Measurements from ENCODE around the gene TTL.
A peak's percentile ranks its signal among the peaks of the same experiment; 100 is the strongest.

Gene TTL

DNA sequence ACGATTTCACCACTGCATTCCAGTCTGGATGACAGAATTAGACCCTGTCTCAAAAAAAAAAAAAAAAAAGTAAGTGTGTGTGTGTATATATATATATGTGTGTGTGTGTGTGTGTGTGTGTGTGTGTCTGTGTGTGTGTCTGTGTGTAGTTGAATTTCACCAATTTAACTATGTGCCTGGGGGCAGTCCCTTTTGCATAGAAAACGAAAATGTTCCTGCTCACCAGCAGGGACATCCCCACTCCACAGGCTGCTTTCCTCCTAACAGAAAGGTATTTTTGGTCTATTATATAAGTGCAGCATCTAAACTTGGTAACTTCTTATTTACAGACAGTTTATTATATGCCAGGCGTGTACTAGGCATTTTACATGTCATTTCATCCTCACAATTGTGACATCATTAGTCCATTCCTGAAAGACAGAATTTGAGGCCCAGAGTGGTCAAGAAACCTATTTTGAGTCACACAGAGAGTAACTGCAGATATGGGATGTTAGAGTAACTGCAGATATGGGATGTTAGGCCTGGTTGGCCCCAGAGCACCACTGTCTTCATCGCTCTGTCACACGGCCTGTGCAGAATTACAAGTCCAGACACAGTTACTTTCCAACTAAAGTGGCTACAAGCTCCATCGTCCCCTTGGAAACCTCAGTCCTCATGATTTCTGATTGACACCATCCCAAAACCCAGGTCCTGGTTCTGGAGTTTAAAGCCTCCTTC lies 9.3 kb upstream of the TTL start:
- TF ChIP-seq, protein P1, sequence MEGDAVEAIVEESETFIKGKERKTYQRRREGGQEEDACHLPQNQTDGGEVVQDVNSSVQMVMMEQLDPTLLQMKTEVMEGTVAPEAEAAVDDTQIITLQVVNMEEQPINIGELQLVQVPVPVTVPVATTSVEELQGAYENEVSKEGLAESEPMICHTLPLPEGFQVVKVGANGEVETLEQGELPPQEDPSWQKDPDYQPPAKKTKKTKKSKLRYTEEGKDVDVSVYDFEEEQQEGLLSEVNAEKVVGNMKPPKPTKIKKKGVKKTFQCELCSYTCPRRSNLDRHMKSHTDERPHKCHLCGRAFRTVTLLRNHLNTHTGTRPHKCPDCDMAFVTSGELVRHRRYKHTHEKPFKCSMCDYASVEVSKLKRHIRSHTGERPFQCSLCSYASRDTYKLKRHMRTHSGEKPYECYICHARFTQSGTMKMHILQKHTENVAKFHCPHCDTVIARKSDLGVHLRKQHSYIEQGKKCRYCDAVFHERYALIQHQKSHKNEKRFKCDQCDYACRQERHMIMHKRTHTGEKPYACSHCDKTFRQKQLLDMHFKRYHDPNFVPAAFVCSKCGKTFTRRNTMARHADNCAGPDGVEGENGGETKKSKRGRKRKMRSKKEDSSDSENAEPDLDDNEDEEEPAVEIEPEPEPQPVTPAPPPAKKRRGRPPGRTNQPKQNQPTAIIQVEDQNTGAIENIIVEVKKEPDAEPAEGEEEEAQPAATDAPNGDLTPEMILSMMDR (IDR thresholded peaks at IDR 0.05; ENCODE audit: borderline replicate concordance, control extremely low read depth, extremely low read depth, insufficient read depth, missing control alignments), result no peak
- in situ Hi-C loops (cut with MboI; ENCODE audit: low sequenced_read_pairs, unreplicated experiment), result no loop called here
- DNase-seq (ENCODE audit: low spot score), result peak; percentile 49

- DNase-seq (ENCODE audit: low spot score), result no peak
- TF ChIP-seq, protein P1 (IDR thresholded peaks at IDR 0.05; ENCODE audit: borderline replicate concordance, control extremely low read depth, extremely low read depth, insufficient read depth, missing control alignments), result no peak
- in situ Hi-C loops (cut with MboI; ENCODE audit: low sequenced_read_pairs, unreplicated experiment), result no loop called here
These were observed 7.0 kb upstream of the TTL start for GRCh38 chr2:112474844-112475486.

- in situ Hi-C loops (cut with MboI; ENCODE audit: low sequenced_read_pairs, unreplicated experiment), result no loop called here
- DNase-seq (ENCODE audit: low spot score), result no peak
- TF ChIP-seq, protein P1 (IDR thresholded peaks at IDR 0.05; ENCODE audit: borderline replicate concordance, control extremely low read depth, extremely low read depth, insufficient read depth, missing control alignments), result no peak
These were observed 5.5 kb upstream of the TTL start for GRCh38 chr2:112476434-112476833.

- in situ Hi-C loops (cut with MboI; ENCODE audit: low sequenced_read_pairs, unreplicated experiment), result no loop called here
- TF ChIP-seq, protein P1 (IDR thresholded peaks at IDR 0.05; ENCODE audit: borderline replicate concordance, control extremely low read depth, extremely low read depth, insufficient read depth, missing control alignments), result peak; percentile 17
- DNase-seq (ENCODE audit: low spot score), result peak; percentile 70
These were observed 1.4 kb upstream of the TTL start for GRCh38 chr2:112480530-112481049.

DNA sequence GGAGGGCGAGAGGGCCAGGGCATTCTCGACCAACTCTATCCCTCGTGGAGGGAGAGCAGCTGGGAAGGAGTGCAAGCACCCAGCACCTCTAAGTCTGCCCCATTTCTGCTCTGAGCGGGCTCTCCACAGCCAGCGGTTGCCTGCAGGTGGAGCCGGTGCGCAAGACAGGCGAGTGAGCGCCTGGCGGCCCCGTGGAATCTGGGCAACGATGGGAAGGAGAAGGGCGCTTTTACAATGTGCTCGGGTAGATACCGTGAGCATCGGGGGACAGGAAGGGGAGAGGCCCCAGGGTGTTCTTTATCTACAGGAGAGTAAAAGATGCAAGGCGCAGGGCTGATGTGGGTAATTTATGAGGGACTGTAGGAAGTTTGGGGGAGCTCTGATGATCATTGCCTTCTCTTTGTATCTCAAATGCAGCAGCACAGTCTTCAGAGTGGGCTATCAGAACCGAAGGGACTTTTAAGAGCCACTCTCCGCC lies 867 bp upstream of the TTL start:
- TF ChIP-seq, protein P1 (IDR thresholded peaks at IDR 0.05; ENCODE audit: borderline replicate concordance, control extremely low read depth, extremely low read depth, insufficient read depth, missing control alignments), result peak; percentile 95

GRCh38 chr2:112482309-112483041 lies 519 bp downstream of the TTL start:
- in situ Hi-C loops (cut with MboI; ENCODE audit: low sequenced_read_pairs, unreplicated experiment), result no loop called here
- TF ChIP-seq, protein P1 (IDR thresholded peaks at IDR 0.05; ENCODE audit: borderline replicate concordance, control extremely low read depth, extremely low read depth, insufficient read depth, missing control alignments), result no peak
- DNase-seq (ENCODE audit: low spot score), result peak; percentile 51

More for the DNA sequence above, 867 bp upstream of the TTL start:
- in situ Hi-C loops (cut with MboI; ENCODE audit: low sequenced_read_pairs, unreplicated experiment), result no loop called here
- DNase-seq (ENCODE audit: low spot score), result peak; percentile 92

Data from GM13976 (cell line).